GM12878 (cell line): ENCODE data around the gene KRAS. TPM values are rescaled to one million over a fixed set of nuclear protein-coding genes. Genes with fewer than 3 reads are reported as not detected.

Source experiments
- ATAC-seq: fragments of 200-7000 bp; cut with Tn5 transposase; 3 replicates; pipeline ENCODE4 v1.9.1; 2020; ENCODE audit warnings: mild to moderate bottlenecking, moderate library complexity
- BruUV-seq: library from RNA; stranded (reverse); fragments of 400-500 nt; replicated peaks from 2 replicates; lab custom pipeline; 2021; lab: Mats Ljungman, UMichigan
- CTCF ChIA-PET: fragments of 300-600 bp; sonication (Branson Sonifier 250); formaldehyde crosslinking; extraction: SDS; loops from one replicate; lab custom pipeline; 2021; ENCODE audit warnings: inconsistent platforms; lab: Yijun Ruan, JAX
- POLR2A ChIA-PET: fragments of 350-600 bp; formaldehyde crosslinking; extraction: SDS; loops from one replicate; lab custom pipeline; 2021; ENCODE audit warnings: inconsistent platforms; lab: Charles Lee
- RAD21 ChIA-PET: fragments of 300-600 bp; sonication (Branson Sonifier 250); formaldehyde crosslinking; loops from one replicate; lab custom pipeline; 2023; ENCODE audit warnings: antibody characterized with exemption; ENCODE audit not compliant: unreplicated experiment; lab: Charles Lee
- SMC1A ChIA-PET: fragments of 300-600 bp; sonication (Branson Sonifier 250); formaldehyde crosslinking; loops from one replicate; lab custom pipeline; 2023; ENCODE audit not compliant: unreplicated experiment, uncharacterized antibody; lab: Charles Lee
- DNase-seq: peaks from one replicate; pipeline ENCODE4 v3.0.0-alpha.2; 2011; ENCODE audit warnings: low read depth, low spot score
- FAIRE-seq: peaks from 3 replicates; lab custom pipeline; 2011; peaks lifted over from hg19 to GRCh38; lab: Jason Lieb, UNC
- H2AFZ ChIP-seq: 2 replicates; pipeline ENCODE4 v1.6.0; 2011; ENCODE audit warnings: low read depth, low read length, control low read depth; ENCODE audit not compliant: control insufficient read depth
- H3K27ac ChIP-seq: 2 replicates; pipeline ENCODE4 v1.5.1; 2011; ENCODE audit warnings: control low read depth; ENCODE audit not compliant: control insufficient read depth, insufficient read depth
- H3K27me3 ChIP-seq, 2 experiments: replicated peaks in 1 of 2; 2 replicates each; pipeline versions ENCODE4 v1.6.0 to v1.6.1; 2011; ENCODE audit warnings: low read length in 1 of 2; ENCODE audit not compliant: control insufficient read depth in 2 of 2, insufficient read depth in 2 of 2
- H3K36me3 ChIP-seq, 2 experiments: 2 replicates each; pipeline ENCODE4 v1.5.1; 2011; ENCODE audit warnings: low read length in 1 of 2; ENCODE audit not compliant: control insufficient read depth in 2 of 2, insufficient read depth in 2 of 2
- H3K4me1 ChIP-seq: 2 replicates; pipeline ENCODE4 v1.6.1; 2011; ENCODE audit warnings: mild to moderate bottlenecking, low read length, moderate library complexity, mixed read lengths; ENCODE audit not compliant: control insufficient read depth, insufficient read depth
- H3K4me2 ChIP-seq: 2 replicates; pipeline ENCODE4 v1.6.0; 2011; ENCODE audit warnings: control low read depth; ENCODE audit not compliant: control insufficient read depth, insufficient read depth
- H3K4me3 ChIP-seq: fragments of 200-600 bp; sonication (generic); 2 replicates; pipeline ENCODE4 v1.5.1; 2016
- H3K79me2 ChIP-seq: 2 replicates; pipeline ENCODE4 v1.6.0; 2011; ENCODE audit warnings: low read length; ENCODE audit not compliant: control insufficient read depth, insufficient read depth
- H3K9ac ChIP-seq: 2 replicates; pipeline ENCODE4 v1.8.0; 2011; ENCODE audit warnings: low read length, control low read depth, mixed read lengths; ENCODE audit not compliant: control insufficient read depth, insufficient read depth
- H3K9me3 ChIP-seq: replicated peaks from 3 replicates; pipeline ENCODE4 v1.5.1; 2011; ENCODE audit warnings: mild to moderate bottlenecking, low read length; ENCODE audit not compliant: control insufficient read depth, insufficient read depth
- H4K20me1 ChIP-seq: 2 replicates; pipeline ENCODE4 v1.6.0; 2011; ENCODE audit not compliant: control insufficient read depth, insufficient read depth
- ASH2L ChIP-seq: fragments of 300-600, 200-600 bp; sonication (generic); IDR thresholded peaks from 2 replicates; pipeline ENCODE4 v1.6.1; 2017; ENCODE audit warnings: low read depth, mild to moderate bottlenecking, borderline replicate concordance
- IRF4 ChIP-seq: IDR thresholded peaks from 2 replicates; pipeline ENCODE4 v1.6.1; 2011; ENCODE audit warnings: low read depth, low read length
- KAT2A ChIP-seq: conservative IDR thresholded peaks from 2 replicates; pipeline ENCODE4 v1.6.1; 2011; ENCODE audit warnings: low read depth, low read length; ENCODE audit not compliant: control insufficient read depth
- REST ChIP-seq: IDR thresholded peaks from 2 replicates; pipeline ENCODE4 v1.6.1; 2012; ENCODE audit warnings: mild to moderate bottlenecking, low read depth, low read length
- STAT1 ChIP-seq: fragments of 450-650 bp; conservative IDR thresholded peaks from 2 replicates; pipeline ENCODE4 v1.6.1; 2014; ENCODE audit warnings: antibody characterized with exemption, mild to moderate bottlenecking
- ZNF687 ChIP-seq: fragments of 450-650 bp; IDR thresholded peaks from 2 replicates; pipeline ENCODE4 v1.6.1; 2017; ENCODE audit warnings: mild to moderate bottlenecking, moderate library complexity
- WGBS: methylation state at CpG from one replicate; pipeline ENCODE4 v1.1.6; 2016; ENCODE audit warnings: low lambda C conversion rate; ENCODE audit not compliant: insufficient replicate concordance, insufficient coverage; ENCODE audit errors: missing lambda C conversion rate; 5-methylcytosine and 5-hydroxymethylcytosine counted together
- in situ Hi-C: fragments of 300-500 bp; cut with MboI; formaldehyde crosslinking; loops from 9 replicates; pipeline ENCODE4 v1.14.3; 2018; ENCODE audit warnings: mixed read lengths
- intact Hi-C: fragments of 100-400 bp; cut with micrococcal nuclease; formaldehyde crosslinking; loops from one replicate; pipeline ENCODE4 v1.14.2; 2022; ENCODE audit not compliant: unreplicated experiment
- polyA plus RNA-seq, 11 experiments: library from polyadenylated mRNA; depleted of rRNA in 4 of 11; unstranded in 6 of 11; stranded (reverse) in 5 of 11; fragments of >200 nt; fragmentation: Nextera tagmentation in 4 of 11; fragmentation: Illumina TruSeq in 1 of 11; extraction: Ambion mirVana in 4 of 11; extraction: Trizol in 1 of 11; gene quantifications; 1 replicate in 1 of 11; 2 replicates in 10 of 11; pipeline versions ENCODE4 v1.2.1 to v1.2.3, GENCODE V29; 2011 to 2016; ENCODE audit warnings: inconsistent platforms in 2 of 11, missing spikeins in 2 of 11, low read depth in 1 of 11
- total RNA-seq, 4 experiments: library from RNA; depleted of rRNA in 3 of 4; stranded (reverse); fragments of >200 nt in 3 of 4; fragmentation: Illumina TruSeq in 1 of 4; extraction: Trizol in 1 of 4; gene quantifications; 2 replicates each; pipeline versions ENCODE4 v1.2.1 to v1.2.3, GENCODE V29; 2013 to 2021
- TF ChIP-seq, protein P1 (sequence below): IDR thresholded peaks from 2 replicates; pipeline ENCODE4 v1.6.1; 2012; ENCODE audit warnings: low read depth, low read length, improper control_type of control experiment
- TF ChIP-seq, protein P2 (sequence below): fragments of 450-650 bp; formaldehyde crosslinking; IDR thresholded peaks from 2 replicates; pipeline ENCODE4 v1.5.0; 2022; ENCODE audit warnings: mild to moderate bottlenecking, missing genetic modification characterization

Gene KRAS
- total and polyA plus RNA-seq, 10 of the 15 experiments (the other 5 are each of a cell fraction or from before 2014, with no cell fraction given): 3.1 to 23.8 (median 8.0) TPM

DNA sequence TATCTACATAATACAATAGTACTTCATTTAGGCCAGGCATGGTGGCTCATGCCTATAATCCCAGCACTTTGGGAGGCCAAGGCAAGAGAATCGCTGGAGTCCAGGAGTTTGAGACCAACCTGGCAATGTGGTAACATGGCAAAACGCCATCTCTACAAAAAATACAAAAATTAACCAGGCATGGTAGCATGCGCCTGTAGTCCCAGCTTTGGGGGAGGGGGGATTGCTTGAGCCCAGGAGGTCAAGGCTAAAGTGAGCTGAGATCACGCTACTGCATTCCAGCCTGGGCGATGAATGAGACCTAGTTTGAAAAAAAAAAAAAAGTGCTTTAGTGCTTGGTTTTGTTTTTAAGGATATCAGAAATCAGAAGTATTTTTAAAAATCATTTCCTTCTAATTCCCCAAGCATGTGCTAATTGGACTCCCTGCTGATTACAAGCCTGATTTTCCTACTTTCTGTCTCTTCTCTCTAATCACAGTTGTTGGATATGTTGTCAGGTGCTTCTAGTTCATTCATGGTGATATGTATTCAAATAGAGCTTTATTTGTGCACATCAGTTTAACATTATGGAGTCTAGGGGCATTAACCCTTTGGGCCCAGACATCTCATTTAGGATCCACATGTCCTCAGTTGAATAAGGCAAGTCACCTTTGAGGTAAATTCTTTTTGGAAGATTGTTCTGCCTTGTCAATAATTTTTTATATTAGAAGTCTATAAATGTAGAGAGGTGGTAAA lies 7.0 kb upstream of the KRAS start:
- Histone ChIP-seq H4K20me1 (no peaks in the 10 kb centered on the region), H3K79me2 (no peaks in the 10 kb centered on the region), H3K27me3 (no peaks in the 10 kb centered on the region), H3K9me3 (no peaks in the 10 kb centered on the region; the same call in 2 of the 3 replicates), H3K27ac (no peak overlapping the region)
- intact Hi-C loops: no loop called here
- POLR2A ChIA-PET: interaction anchor here (0.7 kb wide), 1 partner anchor 12 kb away, joined by 4 read pairs; no protein-coding TSS in a partner anchor
- SMC1A ChIA-PET: interaction anchor here (1.4 to 1.8 kb wide), 2 partner anchors 16 to 127 kb away, joined by 3 to 5 read pairs; no protein-coding TSS in a partner anchor
- in situ Hi-C loops: no loop called here
- RAD21 ChIA-PET: no interaction called here
- 84% methylated on average over 5 of the region's 5 CpGs for WGBS
- ATAC-seq: no peak
- TF ChIP-seq IRF4 (no peak), STAT1 (no peak), KAT2A (no peak), ZNF687 (no peak), ASH2L (no peak), REST (no peak)
- TF ChIP-seq, protein P1, sequence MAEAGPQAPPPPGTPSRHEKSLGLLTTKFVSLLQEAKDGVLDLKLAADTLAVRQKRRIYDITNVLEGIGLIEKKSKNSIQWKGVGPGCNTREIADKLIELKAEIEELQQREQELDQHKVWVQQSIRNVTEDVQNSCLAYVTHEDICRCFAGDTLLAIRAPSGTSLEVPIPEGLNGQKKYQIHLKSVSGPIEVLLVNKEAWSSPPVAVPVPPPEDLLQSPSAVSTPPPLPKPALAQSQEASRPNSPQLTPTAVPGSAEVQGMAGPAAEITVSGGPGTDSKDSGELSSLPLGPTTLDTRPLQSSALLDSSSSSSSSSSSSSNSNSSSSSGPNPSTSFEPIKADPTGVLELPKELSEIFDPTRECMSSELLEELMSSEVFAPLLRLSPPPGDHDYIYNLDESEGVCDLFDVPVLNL: no peak
- TF ChIP-seq, protein P2, sequence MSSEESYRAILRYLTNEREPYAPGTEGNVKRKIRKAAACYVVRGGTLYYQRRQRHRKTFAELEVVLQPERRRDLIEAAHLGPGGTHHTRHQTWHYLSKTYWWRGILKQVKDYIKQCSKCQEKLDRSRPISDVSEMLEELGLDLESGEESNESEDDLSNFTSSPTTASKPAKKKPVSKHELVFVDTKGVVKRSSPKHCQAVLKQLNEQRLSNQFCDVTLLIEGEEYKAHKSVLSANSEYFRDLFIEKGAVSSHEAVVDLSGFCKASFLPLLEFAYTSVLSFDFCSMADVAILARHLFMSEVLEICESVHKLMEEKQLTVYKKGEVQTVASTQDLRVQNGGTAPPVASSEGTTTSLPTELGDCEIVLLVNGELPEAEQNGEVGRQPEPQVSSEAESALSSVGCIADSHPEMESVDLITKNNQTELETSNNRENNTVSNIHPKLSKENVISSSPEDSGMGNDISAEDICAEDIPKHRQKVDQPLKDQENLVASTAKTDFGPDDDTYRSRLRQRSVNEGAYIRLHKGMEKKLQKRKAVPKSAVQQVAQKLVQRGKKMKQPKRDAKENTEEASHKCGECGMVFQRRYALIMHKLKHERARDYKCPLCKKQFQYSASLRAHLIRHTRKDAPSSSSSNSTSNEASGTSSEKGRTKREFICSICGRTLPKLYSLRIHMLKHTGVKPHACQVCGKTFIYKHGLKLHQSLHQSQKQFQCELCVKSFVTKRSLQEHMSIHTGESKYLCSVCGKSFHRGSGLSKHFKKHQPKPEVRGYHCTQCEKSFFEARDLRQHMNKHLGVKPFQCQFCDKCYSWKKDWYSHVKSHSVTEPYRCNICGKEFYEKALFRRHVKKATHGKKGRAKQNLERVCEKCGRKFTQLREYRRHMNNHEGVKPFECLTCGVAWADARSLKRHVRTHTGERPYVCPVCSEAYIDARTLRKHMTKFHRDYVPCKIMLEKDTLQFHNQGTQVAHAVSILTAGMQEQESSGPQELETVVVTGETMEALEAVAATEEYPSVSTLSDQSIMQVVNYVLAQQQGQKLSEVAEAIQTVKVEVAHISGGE (CRISPR knock-in tag): no peak
- TF ChIP-seq, all 136 proteins: peak for 0
- CTCF ChIA-PET: interaction anchor here (1.2 to 1.3 kb wide), 2 partner anchors 12 to 16 kb away, joined by 3 to 7 read pairs; no protein-coding TSS in a partner anchor
- no peaks in the 10 kb centered on the region for H3K36me3 ChIP-seq
- no TSS peak for BruUV-seq
- H2AFZ ChIP-seq: no peak overlapping the region
- no peak overlapping the region for H3K4me3 ChIP-seq
- FAIRE-seq: no peak
- DNase-seq: no peak
- no peak overlapping the region for H3K4me2 ChIP-seq
- no peak overlapping the region for H3K9ac ChIP-seq
- H3K4me1 ChIP-seq: peaks cover 11% of the 10 kb centered on the region
